K562 (cell line): Measurements from ENCODE around the gene PCDH9. TPM values are rescaled to one million over a fixed set of nuclear protein-coding genes. Genes with fewer than 3 reads are reported as not detected.

Experiments
- ATAC-seq: fragments of 200-7000 bp; cut with Tn5 transposase; 3 replicates; pipeline ENCODE4 v1.9.1; 2020; ENCODE audit warnings: moderate library complexity
- BruUV-seq: library from RNA; stranded (reverse); fragments of 400-500 nt; replicated peaks from 2 replicates; lab custom pipeline; 2021; lab: Mats Ljungman, UMichigan
- CTCF ChIA-PET: fragments of 300-600 bp; formaldehyde crosslinking; extraction: SDS; loops from one replicate; lab custom pipeline; 2021; ENCODE audit warnings: low intra/inter-chr PET ratio; lab: Yijun Ruan, JAX
- POLR2A ChIA-PET: fragments of 300-600, 350-650 bp; sonication (Branson Sonifier 250); formaldehyde crosslinking; extraction: SDS; loops from one replicate; lab custom pipeline; 2021; ENCODE audit warnings: antibody characterized with exemption, inconsistent platforms; lab: Yijun Ruan, JAX
- DNase-seq, 4 experiments: peaks; one replicate each; pipeline versions ENCODE4 v3.0.0 to v3.0.0-alpha.2; 2011 to 2018; ENCODE audit warnings: low spot score in 3 of 4, mixed read lengths in 3 of 4; ENCODE audit errors: extremely low read depth in 1 of 4
- FAIRE-seq: peaks from 2 replicates; lab custom pipeline; 2011; peaks lifted over from hg19 to GRCh38; lab: Jason Lieb, UNC
- H2AFZ ChIP-seq: 2 replicates; pipeline ENCODE4 v1.6.0; 2011; ENCODE audit warnings: low read depth, low read length, control low read depth, inconsistent platforms
- H3K27ac ChIP-seq: fragments of 200-600 bp; 3 replicates; pipeline ENCODE4 v1.8.0; 2011; ENCODE audit warnings: low read depth, mild to moderate bottlenecking, control low read depth, inconsistent platforms, low read length, moderate library complexity, mixed read lengths; ENCODE audit errors: extremely low read depth
- H3K27me3 ChIP-seq, 2 experiments: fragments of 300-600 bp in 1 of 2; 2 replicates in 1 of 2; 3 replicates in 1 of 2; pipeline versions ENCODE4 v1.6.0 to v1.8.0; 2011; ENCODE audit warnings: inconsistent platforms in 2 of 2, low read length in 2 of 2, mild to moderate bottlenecking in 1 of 2, mixed read lengths in 1 of 2, moderate library complexity in 1 of 2; ENCODE audit not compliant: control insufficient read depth in 2 of 2, insufficient read depth in 2 of 2
- H3K36me3 ChIP-seq: fragments of 300-600 bp; 3 replicates; pipeline ENCODE4 v1.8.0; 2011; ENCODE audit warnings: mild to moderate bottlenecking, low read length, inconsistent platforms; ENCODE audit not compliant: control insufficient read depth, insufficient read depth
- H3K4me1 ChIP-seq, 2 experiments: fragments of 200-600 bp in 1 of 2; replicated peaks in 1 of 2; 2 replicates in 1 of 2; 3 replicates in 1 of 2; pipeline versions ENCODE4 v1.5.1 to v1.8.0; 2011; ENCODE audit warnings: inconsistent platforms in 2 of 2, low read length in 2 of 2, mild to moderate bottlenecking in 1 of 2, mixed read lengths in 1 of 2, moderate library complexity in 1 of 2; ENCODE audit not compliant: control insufficient read depth in 2 of 2, insufficient read depth in 2 of 2
- H3K4me2 ChIP-seq: 2 replicates; pipeline ENCODE4 v1.6.1; 2011; ENCODE audit warnings: low read length, control low read depth, inconsistent platforms, mixed read lengths; ENCODE audit not compliant: insufficient read depth
- H3K4me3 ChIP-seq: fragments of 200-600 bp; sonication (generic), shearing (Covaris generic); 2 replicates; pipeline ENCODE4 v1.5.1; 2016; ENCODE audit warnings: control low read depth, inconsistent platforms
- H3K79me2 ChIP-seq: fragments of 200-600 bp; 3 replicates; pipeline ENCODE4 v1.8.0; 2011; ENCODE audit warnings: low read length, inconsistent platforms; ENCODE audit not compliant: control insufficient read depth, insufficient read depth
- H3K9ac ChIP-seq, 2 experiments: 2 replicates each; pipeline versions ENCODE4 v1.6.0 to v1.6.1; 2011; ENCODE audit warnings: low read depth in 2 of 2, low read length in 2 of 2, control low read depth in 1 of 2, inconsistent platforms in 1 of 2, mild to moderate bottlenecking in 1 of 2, mixed read lengths in 1 of 2; ENCODE audit not compliant: insufficient read depth in 1 of 2
- H3K9me1 ChIP-seq: one replicate; pipeline ENCODE4 v1.6.0; 2011; ENCODE audit warnings: inconsistent platforms, mild to moderate bottlenecking, low read length, moderate library complexity; ENCODE audit not compliant: control insufficient read depth, insufficient read depth
- H3K9me3 ChIP-seq: replicated peaks from 2 replicates; pipeline ENCODE4 v1.5.1; 2011; ENCODE audit warnings: low read depth, low read length, inconsistent platforms; ENCODE audit not compliant: control insufficient read depth, insufficient read depth
- H4K20me1 ChIP-seq: replicated peaks from 2 replicates; pipeline ENCODE4 v1.6.1; 2011; ENCODE audit warnings: low read length, inconsistent platforms, mixed read lengths; ENCODE audit not compliant: control insufficient read depth, insufficient read depth
- CEBPB ChIP-seq: fragments of 450-650 bp; IDR thresholded peaks from 2 replicates; pipeline ENCODE4 v1.6.1; 2016; ENCODE audit warnings: missing genetic modification characterization, missing compliant biosample characterization
- HINFP ChIP-seq: fragments of 450-650 bp; conservative IDR thresholded peaks from 2 replicates; pipeline ENCODE4 v1.6.1; 2016; ENCODE audit warnings: missing genetic modification characterization, low read depth, mild to moderate bottlenecking, control low read depth, missing compliant biosample characterization
- HMGN3 ChIP-seq: IDR thresholded peaks from 2 replicates; pipeline ENCODE4 v1.6.1; 2011; ENCODE audit warnings: borderline replicate concordance, low read depth, mild to moderate bottlenecking, mixed read lengths, low read length; ENCODE audit not compliant: insufficient read length; ENCODE audit errors: extremely low read depth
- HMGXB4 ChIP-seq: sonication (generic); formaldehyde crosslinking; IDR thresholded peaks from 2 replicates; pipeline ENCODE4 v1.8.1; 2023; ENCODE audit warnings: mild to moderate bottlenecking, missing genetic modification reagents
- HOXB6 ChIP-seq: fragments of 250-450 bp; sonication (Bioruptor Pico); IDR thresholded peaks from 2 replicates; pipeline ENCODE4 v1.5.1; 2022; ENCODE audit warnings: mild to moderate bottlenecking, borderline replicate concordance
- NFRKB ChIP-seq: fragments of 450-650 bp; IDR thresholded peaks from 2 replicates; pipeline ENCODE4 v1.6.1; 2016; ENCODE audit warnings: low read depth
- PKNOX1 ChIP-seq: fragments of 450-650 bp; IDR thresholded peaks from 2 replicates; pipeline ENCODE4 v1.6.1; 2016
- POLR2A ChIP-seq: fragments of 450-650 bp; conservative IDR thresholded peaks from 2 replicates; pipeline ENCODE4 v1.6.1; 2016
- RNF2 ChIP-seq: sonication (generic); IDR thresholded peaks from 2 replicates; pipeline ENCODE4 v1.6.1; 2016
- TEAD1 ChIP-seq, 2 experiments: fragments of 450-650 bp in 1 of 2; sonication (generic) in 1 of 2; formaldehyde crosslinking; IDR thresholded peaks; 2 replicates each; pipeline versions ENCODE4 v1.4.0 to v1.8.0; 2020 to 2022; ENCODE audit warnings: mild to moderate bottlenecking in 2 of 2, missing genetic modification reagents in 1 of 2
- TSHZ1 ChIP-seq: fragments of 250-450 bp; sonication (Bioruptor Pico); IDR thresholded peaks from 2 replicates; pipeline ENCODE4 v1.4.0; 2020; ENCODE audit warnings: mild to moderate bottlenecking, moderate library complexity
- ZFP30 ChIP-seq: fragments of 250-450 bp; sonication (Bioruptor Pico); IDR thresholded peaks from 2 replicates; pipeline ENCODE4 v1.8.0; 2022; ENCODE audit warnings: moderate library complexity, mild to moderate bottlenecking, inconsistent platforms, borderline replicate concordance
- ZNF184 ChIP-seq: sonication (generic); formaldehyde crosslinking; IDR thresholded peaks from 2 replicates; pipeline ENCODE4 v1.5.0; 2020; ENCODE audit warnings: missing genetic modification reagents
- ZNF217 ChIP-seq: sonication (generic); formaldehyde crosslinking; IDR thresholded peaks from 2 replicates; pipeline ENCODE4 v1.8.0; 2022; ENCODE audit warnings: mild to moderate bottlenecking, missing genetic modification reagents
- ZNF23 ChIP-seq: fragments of 250-450 bp; sonication (Bioruptor Pico); IDR thresholded peaks from 2 replicates; pipeline ENCODE4 v1.4.0; 2020; ENCODE audit warnings: mild to moderate bottlenecking
- ZNF274 ChIP-seq: IDR thresholded peaks from 2 replicates; pipeline ENCODE4 v1.6.1; 2011; ENCODE audit warnings: low read depth, mild to moderate bottlenecking, low read length, moderate library complexity, borderline replicate concordance
- WGBS: fragments of 100-300 bp; shearing (Covaris generic); methylation state at CpG from one replicate; pipeline ENCODE4 v1.1.6; 2016; ENCODE audit warnings: low coverage, mixed read lengths; ENCODE audit not compliant: insufficient coverage; ENCODE audit errors: missing lambda C conversion rate; 5-methylcytosine and 5-hydroxymethylcytosine counted together
- in situ Hi-C: fragments of 300-500 bp; cut with MboI; formaldehyde crosslinking; loops from 4 replicates; pipeline ENCODE4 v1.15.0; 2018; ENCODE audit warnings: inconsistent platforms, mixed read lengths
- intact Hi-C: fragments of 100-400 bp; cut with micrococcal nuclease; formaldehyde crosslinking; loops from 2 replicates; pipeline ENCODE4 v1.14.2; 2022
- polyA plus RNA-seq, 8 experiments: library from polyadenylated mRNA; depleted of rRNA in 4 of 8; stranded (reverse) in 5 of 8; unstranded in 3 of 8; fragments of >200 nt; fragmentation: Nextera tagmentation in 2 of 8; fragmentation: Illumina TruSeq in 1 of 8; extraction: Ambion mirVana in 2 of 8; extraction: Trizol in 1 of 8; gene quantifications; 2 replicates each; pipeline versions ENCODE4 v1.2.1 to v1.2.3, GENCODE V29; 2011 to 2014; ENCODE audit warnings: inconsistent platforms in 1 of 8, missing spikeins in 1 of 8
- total RNA-seq, 7 experiments: library from RNA; depleted of rRNA in 6 of 7; stranded (reverse); fragments of >200 nt in 6 of 7; fragmentation: Illumina TruSeq in 2 of 7; extraction: Trizol in 2 of 7; gene quantifications; 2 replicates each; pipeline versions ENCODE4 v1.2.1 to v1.2.3, GENCODE V29; 2011 to 2021; ENCODE audit warnings: low replicate concordance in 1 of 7

Gene PCDH9
- total and polyA plus RNA-seq, 9 of the 15 experiments (the other 6 are each of a cell fraction or from before 2014, with no cell fraction given), result 1.1 to 6.7 (median 4.9) TPM

GRCh38 chr13:66576381-66576780 is 653.8 kb downstream of the PCDH9 start (continued):
- TF ChIP-seq HMGN3, result no peak
- no peak for TF ChIP-seq ZNF184 (CRISPR knock-in tag)
- no peak for TF ChIP-seq HOXB6

- no peaks in the 10 kb centered on the region for H4K20me1 ChIP-seq
- CTCF ChIA-PET, result no interaction called here
- intact Hi-C loops (no loop called here), in situ Hi-C loops (no loop called here)
- no peak for DNase-seq
- no peaks in the 10 kb centered on the region for H3K9me1 ChIP-seq
- 76% methylated on average over 4 of the region's 6 CpGs for WGBS
- no peaks in the 10 kb centered on the region for H3K79me2 ChIP-seq
- H3K27ac ChIP-seq, result no peak overlapping the region
- no peaks in the 10 kb centered on the region for H3K36me3 ChIP-seq
- H3K4me2 ChIP-seq, result no peak overlapping the region
- H3K9me3 ChIP-seq, result no peaks in the 10 kb centered on the region
- no peak overlapping the region for H2AFZ ChIP-seq
- POLR2A ChIA-PET, result no interaction called here
- H3K4me1 ChIP-seq, result no peaks in the 10 kb centered on the region
- no peak overlapping the region for H3K9ac ChIP-seq
- H3K4me3 ChIP-seq, result no peak overlapping the region
- no peak for FAIRE-seq
- no peaks in the 10 kb centered on the region for H3K27me3 ChIP-seq
- BruUV-seq, result no TSS peak
- no peak for ATAC-seq
- TF ChIP-seq PKNOX1, result no peak
- TF ChIP-seq TEAD1 (CRISPR knock-in tag; IDR thresholded peaks at IDR 0.05), result no peak
- no peak for TF ChIP-seq HMGXB4 (CRISPR knock-in tag)
- no peak for TF ChIP-seq ZFP30 (CRISPR knock-in tag)
- TF ChIP-seq ZNF274, result no peak
- no peak for TF ChIP-seq NFRKB
- no peak for TF ChIP-seq CEBPB (tag)
- TF ChIP-seq TSHZ1 (CRISPR knock-in tag), result no peak
- no peak for TF ChIP-seq HINFP (tag)
- TF ChIP-seq ZNF217, result no peak
- no peak for TF ChIP-seq RNF2
- TF ChIP-seq POLR2A, result no peak
- no peak for TF ChIP-seq ZNF23 (CRISPR knock-in tag)
Measured at GRCh38 chr13:66574606-66575005, 655.5 kb downstream of the PCDH9 start.
